Measurements from ENCODE around the gene LGALSL. TPM values are rescaled to one million over a fixed set of nuclear protein-coding genes. Genes with fewer than 3 reads are reported as not detected.
"Not testable (repeated sequence)": the region's sequence is repeated elsewhere in the genome, so short reads cannot be mapped to it uniquely, and the experiment has no call there.

The LGALSL gene
- polyA plus RNA-seq, 1 donor = 23.1 TPM

DNA sequence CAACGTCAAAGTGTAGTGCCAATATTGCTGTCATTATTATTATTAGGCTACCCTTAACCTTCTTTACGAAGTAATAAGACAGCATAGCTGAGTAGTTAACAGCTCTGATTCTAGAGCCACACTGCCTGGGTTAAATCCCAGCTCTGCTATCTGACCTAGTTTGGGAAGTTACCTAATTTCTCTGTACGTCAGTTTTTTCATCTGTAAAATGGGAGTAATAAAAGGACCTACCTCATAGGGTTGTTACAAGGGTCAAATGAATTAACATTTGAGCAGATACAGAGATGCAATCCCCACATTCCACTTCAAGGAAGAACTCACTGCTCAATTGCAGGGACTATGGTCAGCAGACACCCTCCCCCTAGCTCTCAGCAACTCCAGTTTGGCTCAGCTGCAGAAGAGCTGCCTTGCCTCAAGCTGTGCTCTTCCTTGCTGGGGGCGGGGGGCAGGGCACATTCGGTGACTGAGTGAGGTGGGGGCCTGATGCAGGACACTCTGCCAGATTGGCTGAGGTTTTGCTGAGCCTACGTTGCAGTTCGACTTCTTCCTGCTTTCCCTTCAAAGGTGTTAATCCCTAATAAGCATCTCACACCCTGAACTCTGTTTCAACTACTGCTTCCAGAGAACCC, 11.0 kb upstream of the LGALSL start:
- DNase-seq = no peak

DNA sequence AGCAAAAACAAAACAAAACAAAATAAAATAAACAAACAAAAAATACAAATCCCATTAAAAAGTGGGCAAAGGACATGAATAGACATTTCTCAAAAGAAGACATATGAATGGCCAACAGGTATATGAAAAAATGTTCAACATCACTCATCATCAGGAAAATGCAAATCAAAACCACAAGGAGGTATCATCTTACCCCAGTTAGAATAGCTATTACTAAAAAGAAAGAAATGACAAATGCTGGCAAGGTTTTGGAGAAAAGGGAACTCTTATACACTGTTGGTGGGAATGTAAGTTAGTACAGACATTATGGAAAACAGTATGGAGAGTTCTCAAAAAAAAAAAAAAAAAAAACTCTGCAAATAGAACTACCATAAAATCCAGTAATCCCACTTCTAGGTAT, 8.0 kb upstream of the LGALSL start:
- not testable (repeated sequence) for DNase-seq

DNA sequence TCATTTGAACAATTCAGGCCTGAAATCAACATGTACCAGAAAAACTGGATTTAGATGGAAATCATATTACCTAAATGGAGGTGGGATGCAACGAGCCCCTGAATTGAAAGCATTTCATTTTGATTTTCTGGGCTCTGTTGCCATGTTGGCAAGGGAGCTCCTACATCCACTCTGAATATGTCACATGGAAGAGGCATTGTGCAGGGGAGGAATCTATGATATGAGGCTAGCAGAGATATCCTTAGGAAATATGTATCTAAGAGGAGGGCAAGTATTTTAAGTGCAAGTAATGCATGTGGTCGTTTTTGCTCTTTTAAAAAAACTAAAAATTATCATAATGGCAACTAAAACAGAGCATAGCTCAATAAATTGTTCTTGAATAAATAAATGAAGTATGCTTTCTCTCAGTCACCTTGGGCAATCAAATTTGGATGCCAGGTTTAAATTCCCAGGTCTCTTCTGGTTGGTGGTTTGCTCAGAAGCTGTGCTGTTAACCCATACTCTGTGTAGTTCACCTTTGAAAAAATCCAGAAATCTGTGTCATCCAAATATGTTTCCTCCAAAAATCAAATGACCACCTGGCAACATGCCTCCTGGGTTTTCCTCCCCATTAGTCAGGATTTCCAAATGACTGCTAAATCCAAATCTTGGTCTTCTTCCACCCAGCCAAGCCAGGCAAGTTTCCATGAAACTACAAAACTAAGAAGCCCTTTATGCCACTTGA, 6.5 kb upstream of the LGALSL start:
- peak; percentile 37 for DNase-seq

DNA sequence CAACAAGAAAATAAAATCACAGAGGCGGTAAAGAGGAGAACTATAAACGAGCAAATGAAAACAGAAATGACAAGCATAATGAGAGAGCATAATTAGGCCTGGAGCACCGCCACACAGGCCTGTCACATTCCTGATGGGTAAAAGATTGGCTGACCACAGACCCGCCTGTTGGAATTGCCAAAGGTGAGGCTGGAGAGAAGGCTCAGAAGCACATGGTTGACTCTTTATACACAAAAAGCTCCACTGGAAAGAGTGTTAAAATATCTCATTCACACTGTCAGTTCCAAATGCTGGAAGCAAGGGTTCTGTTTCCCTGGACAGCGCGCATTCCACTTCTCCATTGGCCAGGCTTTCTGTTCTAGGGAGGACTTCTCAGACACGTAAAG, 5.9 kb upstream of the LGALSL start:
- DNase-seq = no peak

DNA sequence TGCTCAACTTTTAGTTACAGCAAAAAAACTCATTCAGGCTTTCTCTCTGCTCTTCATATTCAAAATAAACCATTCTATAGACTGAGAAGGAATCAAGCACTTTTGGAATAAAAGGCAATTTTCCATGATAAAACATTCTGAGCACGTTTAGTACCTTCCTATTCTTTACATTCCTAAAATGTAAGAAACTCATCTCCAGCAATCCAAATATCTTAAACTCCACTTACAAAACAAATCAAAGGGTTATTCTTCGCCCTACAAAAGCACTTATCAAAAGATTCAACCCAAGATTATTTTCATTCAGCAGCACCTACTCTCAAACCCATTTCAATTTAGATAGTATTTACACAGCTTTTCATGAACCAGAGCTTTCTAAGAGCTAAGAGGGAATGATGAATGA, 2.9 kb upstream of the LGALSL start:
- DNase-seq = no peak

DNA sequence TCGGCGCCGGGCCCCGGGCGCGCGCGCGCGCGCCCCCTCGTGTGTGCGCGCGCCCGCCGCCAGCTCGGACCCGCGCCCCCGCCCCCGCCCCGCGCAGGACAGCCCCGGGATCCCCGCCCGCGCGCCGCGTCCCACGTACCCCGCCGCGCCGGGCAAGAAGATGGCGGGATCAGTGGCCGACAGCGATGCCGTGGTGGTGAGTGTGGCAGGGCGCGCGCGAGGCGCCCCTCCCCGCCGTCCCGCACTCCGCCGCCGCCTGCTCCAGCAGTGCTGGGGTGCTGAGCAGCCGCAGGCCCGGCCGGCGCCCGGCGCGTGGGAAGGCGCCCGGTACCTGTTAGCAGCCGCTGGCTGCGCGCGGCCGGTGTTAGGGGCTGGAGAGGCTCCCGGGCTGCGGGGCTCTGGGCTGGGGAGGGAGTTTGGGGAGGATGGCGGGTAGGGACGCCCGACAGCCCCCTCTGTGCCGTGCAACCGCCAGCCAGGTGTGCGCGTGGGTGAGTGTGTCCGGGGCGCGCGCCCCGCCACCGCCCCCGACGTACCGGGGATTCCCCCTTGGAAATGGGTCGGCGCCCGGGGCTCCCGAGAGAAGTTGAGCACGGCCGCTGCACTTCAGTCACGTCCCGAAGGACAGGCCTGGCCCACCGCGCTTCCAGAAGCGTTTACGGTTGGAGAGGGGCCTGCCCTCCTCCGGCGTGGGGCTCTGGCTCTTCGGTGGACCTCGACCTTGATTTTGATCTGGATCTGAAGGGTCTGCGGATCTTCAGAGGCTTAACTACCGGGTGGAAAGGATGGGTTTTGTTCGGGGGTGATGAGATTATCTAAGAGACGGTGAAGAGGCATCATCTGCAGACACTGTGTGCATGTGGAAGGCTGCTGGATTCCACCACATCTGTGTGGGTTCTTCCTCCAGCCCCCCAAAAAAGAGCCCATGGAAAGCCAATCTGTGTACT, 697 bp downstream of the LGALSL start:
- peak; percentile 65 for DNase-seq

DNA sequence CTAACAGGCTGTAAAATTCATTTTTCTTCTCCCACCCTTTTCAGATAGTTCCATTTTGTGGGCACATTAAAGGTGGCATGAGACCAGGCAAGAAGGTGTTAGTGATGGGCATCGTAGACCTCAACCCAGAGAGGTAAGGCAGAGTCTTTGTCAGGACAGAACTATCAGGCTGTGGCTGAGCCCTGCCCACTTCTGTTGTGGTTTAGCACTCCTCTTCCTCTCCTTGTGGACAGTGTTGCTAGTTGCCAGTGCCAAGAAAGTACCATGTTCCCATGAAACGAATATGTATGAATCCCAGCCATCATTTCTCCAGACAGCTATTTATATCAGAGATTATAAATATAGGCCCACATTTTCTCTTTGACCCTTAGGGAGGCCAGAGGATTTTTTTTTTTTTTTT, 1.6 kb downstream of the LGALSL start:
- DNase-seq = no peak

DNA sequence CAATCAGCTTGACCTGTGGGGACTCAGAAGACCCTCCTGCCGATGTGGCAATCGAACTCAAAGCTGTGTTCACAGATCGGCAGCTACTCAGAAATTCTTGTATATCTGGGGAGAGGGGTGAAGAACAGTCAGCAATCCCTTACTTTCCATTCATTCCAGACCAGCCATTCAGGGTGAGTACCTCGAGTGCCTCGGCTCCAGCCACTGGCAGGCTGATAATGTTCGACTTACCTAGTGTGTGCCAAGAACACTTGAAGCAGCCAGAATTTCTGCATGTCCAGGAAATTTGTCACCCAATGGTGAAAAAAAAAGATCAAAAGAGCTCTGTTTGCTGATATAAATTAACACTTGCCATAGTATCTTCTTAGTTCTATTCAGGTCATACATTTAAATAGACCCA, 2.3 kb downstream of the LGALSL start:
- no peak for DNase-seq

DNA sequence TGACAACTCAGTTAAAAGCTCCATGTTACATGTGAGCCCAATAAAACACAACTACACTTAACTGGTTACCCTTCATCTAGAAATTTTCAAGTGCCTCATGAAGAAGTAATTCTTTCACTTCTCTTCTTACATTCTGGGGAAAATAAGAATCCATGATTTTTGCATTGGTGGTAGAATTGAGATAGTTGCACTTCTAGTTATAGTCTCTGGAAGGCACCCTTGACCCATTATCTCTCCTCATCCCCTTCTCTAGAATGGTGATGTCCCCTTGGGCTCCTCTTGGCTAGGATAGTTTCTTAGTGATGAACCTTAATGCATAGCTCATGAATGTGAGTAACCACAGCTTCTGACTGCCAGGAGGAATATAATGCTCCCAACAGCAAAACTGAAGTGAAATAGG, 3.6 kb downstream of the LGALSL start:
- DNase-seq = no peak

DNA sequence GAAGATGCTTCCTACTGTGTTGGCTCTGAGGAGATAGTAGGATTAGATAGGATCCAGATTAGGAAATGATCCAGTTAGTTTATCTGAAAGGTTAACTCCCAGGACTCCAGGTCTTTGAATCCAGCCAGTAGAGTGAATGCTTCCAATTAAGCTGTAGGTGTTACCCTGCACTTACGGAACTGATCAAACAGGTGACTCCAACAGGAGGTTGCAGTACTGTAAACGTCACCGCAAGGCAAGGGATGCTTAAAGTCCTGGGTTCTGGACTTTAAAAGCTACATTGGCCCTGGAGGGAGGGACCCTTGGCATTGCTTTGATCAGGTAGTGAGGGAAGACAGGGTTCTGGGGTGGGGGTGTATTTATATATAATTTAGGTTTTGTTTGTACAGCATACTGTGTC, 5.6 kb downstream of the LGALSL start:
- DNase-seq = no peak

DNA sequence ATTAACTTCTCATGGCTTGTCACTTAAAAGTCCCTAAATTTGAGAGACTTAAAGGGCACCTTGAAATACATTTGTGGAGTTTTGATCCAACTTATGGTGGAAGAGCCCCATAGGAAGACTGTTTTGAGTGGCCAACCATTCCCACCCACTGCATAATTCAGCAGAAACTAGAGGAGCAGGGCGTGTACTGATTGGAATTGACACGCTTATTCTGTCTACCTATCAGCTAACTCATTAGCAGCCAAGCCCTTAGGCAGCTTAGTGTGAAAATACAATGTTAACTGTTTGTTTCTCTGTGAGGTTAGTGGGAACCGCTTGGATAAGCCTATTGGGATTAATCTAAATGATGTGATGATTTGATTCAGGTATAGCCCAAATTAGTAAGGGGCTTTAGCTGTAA, 6.4 kb downstream of the LGALSL start:
- no peak for DNase-seq

DNA sequence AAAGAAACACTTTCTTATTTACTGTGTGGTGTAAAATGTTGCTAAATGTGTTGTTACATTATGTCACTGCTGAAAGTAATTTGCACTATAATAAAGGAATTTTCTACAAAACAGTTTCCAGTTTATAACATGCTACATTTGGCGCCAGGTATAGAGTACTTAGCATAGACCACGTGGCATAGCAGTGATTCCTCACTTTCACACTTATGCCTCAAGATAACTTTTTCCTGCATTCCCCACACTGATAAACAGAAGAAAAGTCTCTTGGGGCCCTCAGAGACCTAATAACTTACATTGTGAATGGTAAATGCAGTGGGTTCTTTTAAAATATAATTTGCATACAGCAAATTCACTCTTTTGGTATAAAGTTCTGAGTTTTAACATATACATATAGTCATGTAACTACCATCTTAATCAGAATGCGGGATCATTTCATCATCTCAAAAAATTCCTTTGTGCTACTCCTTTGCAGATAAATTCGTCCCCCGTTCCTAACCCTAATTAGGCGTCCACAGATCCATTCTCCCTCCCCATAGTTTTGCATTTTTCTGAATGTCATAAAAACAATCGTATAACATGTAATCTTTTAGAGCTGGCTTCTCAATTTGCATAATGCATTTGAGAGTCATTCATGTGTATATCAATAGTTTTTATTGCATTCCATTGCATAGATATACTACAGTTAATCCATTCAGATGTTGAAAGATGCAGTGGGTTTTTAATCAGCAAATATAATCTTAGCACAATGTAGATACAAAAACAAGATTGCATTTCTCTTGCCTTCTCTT, 7.5 kb downstream of the LGALSL start:
- DNase-seq = no peak

DNA sequence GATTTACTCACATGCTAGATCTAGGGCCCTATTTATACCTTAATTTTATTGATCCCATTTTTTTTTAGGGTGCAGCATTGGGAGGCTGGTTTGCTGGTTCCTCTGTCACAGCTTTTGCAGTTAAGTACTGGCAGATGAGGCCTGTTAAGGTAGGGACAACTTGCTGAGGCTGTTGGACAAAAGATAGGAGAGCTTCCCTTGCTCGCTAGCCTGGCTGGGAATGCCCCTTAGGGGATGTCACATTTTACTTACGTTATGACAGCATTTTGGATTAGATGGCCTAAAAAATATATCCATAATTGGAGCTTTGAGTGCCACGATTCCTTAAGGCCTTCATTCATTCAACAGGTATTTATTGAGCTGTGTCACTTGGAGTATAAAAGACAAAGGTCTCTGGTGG, 8.2 kb downstream of the LGALSL start:
- no peak for DNase-seq

DNA sequence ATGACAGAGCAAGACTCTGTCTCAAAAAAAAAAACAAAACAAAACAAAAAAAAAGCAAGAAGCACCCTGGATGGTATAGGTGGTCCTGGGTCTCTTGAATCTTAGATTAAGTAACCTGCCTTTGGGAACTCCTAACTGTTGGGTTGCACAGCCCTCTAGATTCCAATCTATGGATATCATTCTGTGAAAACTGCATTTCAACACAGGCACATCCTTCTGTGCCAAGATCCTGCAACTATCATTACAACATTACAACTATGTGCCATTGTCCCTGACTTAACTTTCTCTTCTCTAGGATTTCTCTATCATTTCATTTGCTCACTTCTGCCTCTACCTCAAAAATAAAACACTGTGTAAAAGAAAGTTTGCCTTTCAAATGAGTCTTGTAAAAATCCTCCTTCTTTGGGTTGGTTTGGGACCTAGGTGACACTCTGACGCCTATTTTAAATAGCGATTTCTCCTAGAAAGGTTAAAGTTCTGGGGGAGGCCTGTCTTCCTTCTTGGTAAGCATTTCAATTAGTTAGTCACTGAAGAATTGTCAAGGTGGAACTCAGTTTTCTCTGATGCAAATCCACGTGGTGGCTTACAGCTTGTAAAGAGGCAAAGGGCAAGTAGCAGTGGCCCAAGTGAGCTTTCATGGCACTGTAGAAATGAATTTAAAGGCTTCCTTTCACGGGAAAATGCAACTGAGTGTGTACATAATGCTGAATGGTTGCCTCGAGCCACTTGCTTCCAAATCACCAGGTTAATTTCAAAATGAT, 9.2 kb downstream of the LGALSL start:
- no peak for DNase-seq

DNA sequence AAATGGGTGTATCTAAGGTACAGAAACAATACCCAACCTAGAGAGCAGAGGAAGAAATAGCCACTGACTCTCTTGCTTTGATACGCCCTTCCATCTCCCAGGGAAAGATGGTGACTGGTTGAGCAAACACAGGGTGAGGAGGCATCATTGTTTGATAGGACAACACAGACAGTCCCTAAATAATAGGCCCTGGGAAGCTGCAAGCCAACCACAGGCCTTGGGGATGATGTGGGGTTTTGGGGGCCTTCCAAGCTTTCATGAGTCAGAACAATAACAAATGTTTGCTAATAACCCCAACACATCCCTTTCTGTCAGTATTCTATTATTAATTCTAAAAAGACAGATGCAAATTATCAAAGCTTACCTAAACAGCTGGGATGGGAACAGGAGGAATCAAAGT, 9.8 kb downstream of the LGALSL start:
- DNase-seq = no peak

DNA sequence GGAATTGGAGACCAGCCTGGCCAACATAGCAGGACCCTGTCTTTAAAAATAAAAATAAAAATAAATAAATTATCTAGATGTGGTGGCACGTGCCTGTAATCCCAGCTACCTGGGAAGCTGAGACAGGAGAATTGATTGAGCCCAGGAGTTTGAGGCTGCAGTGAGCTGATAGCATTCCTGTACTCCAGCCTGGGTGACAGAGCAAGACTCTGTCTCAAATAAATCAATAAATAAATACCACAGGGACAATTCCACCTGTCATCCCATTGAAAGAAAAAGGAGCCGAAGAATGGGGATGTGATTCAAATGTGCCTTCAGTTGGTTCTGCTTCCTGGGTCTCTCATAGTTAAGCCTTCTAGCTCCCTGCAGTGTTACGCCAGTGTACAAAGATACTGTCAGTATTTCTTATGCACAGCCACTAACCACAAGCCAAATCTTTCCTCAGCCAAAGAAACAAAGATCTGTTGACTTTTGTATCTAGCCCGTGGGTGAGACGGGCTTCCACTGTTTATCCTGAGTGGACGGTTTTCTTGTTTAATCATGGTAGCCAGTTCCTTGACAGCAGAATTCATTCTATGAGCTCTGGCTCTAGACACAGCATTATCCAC, 12.6 kb downstream of the LGALSL start:
- no peak for DNase-seq

DNA sequence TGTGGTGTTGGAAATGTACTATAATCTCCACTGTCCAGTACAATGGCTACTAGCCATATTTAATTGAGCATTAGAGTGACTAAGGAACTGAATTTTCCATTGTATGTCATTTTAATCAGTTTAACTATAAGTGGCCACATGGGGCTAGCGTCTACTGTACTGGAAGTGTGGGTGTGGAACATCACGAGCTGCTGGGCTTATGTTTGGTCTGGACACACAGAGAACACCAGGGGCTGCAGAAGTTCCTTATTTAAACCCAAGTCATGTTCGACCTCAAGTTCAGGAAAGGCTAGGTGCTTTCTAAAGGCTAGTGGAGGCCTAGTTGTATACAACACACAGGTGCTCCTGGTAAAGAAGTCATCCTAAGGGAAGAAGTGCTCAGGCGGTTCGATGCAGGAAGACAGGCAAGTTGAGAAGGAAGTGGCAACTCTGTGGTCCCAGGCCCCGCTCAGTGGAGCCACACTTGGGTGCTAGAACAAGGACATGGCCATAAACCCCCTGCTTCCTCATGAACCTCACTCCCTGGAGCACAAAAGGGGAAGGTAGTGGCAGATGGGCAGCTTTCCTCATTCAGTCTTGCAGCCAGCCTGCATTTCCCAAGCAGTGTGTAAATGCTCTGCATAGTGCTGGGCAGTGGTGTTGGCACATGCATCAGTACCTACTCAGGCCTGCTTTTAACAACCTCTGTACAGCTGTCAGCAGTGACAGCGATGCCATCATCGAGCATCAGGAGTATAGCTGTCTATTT, 13.3 kb downstream of the LGALSL start:
- no peak for DNase-seq

DNA sequence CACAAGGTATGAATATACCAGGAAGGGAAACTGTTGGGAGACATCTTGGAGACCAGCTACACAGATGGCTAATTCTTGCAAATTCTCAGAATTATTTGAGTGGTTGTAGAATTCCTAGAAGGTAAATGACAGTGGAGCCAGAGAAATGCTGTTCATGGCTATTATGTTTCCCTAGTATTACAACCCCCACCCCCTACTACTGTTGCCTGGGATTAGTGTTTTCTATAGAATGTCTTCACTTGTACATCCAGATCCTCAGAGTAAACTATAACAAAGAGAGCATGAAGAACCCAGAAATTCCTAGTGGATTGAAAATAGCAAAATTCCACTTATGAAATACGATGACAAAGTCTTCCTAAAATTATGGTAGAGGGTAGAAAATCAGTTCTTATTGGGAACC, 15.3 kb downstream of the LGALSL start:
- no peak for DNase-seq

DNA sequence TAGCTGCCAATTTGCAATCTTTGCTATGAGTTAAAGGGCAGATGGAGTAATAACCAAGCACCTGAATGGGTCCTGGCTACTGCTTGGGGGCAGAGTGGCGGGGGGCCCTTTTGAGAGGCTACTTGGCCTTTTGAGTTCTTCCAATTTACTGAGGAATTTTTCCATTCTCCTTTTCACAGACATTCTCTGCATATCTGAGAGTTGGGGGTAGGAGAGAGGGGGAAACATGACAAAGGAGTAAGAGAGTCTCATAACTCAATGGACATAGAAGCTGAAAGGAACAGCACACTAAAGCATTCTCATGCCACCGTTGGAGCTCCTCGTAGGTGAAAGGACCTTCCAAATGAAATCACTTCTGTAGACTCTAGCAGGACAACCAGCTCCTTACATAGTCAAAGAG, 16.1 kb downstream of the LGALSL start:
- DNase-seq = no peak

DNA sequence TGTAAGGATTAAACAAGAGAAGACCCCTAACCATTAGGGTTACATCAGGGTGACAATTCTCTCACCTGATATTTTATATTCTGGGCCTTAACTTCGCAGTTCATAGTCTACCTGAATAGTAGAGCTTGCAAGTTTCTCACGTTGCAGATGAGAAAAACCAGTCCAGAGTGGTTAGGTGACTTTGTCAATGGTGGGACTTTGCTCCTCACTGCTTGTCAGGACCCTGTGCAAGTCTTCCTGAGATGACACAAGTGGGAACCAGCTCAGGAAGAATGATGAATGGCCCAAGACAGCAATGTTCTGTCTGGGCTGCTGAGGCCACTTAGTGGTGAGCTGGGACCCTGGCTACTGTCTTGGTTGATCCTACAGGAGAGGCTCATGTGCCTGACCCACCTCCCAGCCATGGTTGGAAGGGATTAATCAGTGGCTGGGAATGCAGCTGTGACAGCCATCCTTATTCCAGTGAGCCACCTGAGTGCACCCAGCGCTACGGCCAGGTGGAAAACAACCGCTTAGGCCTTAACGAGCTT, 16.9 kb downstream of the LGALSL start:
- DNase-seq = no peak

Measured in hindlimb muscle (tissue), 1 donor.